SU-DHL-6 (cell line): ENCODE results near the gene NPW.

Experiments
- EZH2phosphoT487 ChIP-seq: fragments of 200-600 bp; sonication (generic), shearing (Covaris generic); conservative IDR thresholded peaks from 2 replicates; pipeline ENCODE4 v1.6.1; 2018; ENCODE audit warnings: mild to moderate bottlenecking, antibody characterized with exemption, low read length, moderate library complexity, mixed read lengths
- TF ChIP-seq, protein P1 (sequence below): fragments of 200-600 bp; sonication (generic); IDR thresholded peaks from one replicate; pipeline ENCODE4 v1.5.1; 2017; ENCODE audit warnings: antibody characterized with exemption, mild to moderate bottlenecking, low read length, moderate library complexity; ENCODE audit not compliant: insufficient read depth, poor library complexity, severe bottlenecking

DNA sequence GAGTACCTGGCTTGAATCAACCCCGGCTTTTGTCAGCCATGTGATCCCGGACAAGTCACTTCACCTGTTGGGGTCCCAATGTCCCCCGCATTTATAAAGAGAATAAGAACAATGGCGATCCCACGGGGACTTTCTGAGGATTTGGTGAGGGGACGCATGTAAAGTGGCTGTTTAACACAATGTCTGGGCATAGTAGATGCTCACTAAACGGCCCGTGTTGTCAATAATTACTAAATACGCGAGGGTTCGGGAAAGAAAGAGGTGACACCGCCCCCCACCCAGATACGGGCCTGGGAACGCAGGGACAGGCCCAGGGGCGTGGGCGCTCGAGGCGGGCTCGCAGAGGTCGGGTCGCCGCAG lies 28.0 kb upstream of the NPW start:
- TF ChIP-seq, protein P1, sequence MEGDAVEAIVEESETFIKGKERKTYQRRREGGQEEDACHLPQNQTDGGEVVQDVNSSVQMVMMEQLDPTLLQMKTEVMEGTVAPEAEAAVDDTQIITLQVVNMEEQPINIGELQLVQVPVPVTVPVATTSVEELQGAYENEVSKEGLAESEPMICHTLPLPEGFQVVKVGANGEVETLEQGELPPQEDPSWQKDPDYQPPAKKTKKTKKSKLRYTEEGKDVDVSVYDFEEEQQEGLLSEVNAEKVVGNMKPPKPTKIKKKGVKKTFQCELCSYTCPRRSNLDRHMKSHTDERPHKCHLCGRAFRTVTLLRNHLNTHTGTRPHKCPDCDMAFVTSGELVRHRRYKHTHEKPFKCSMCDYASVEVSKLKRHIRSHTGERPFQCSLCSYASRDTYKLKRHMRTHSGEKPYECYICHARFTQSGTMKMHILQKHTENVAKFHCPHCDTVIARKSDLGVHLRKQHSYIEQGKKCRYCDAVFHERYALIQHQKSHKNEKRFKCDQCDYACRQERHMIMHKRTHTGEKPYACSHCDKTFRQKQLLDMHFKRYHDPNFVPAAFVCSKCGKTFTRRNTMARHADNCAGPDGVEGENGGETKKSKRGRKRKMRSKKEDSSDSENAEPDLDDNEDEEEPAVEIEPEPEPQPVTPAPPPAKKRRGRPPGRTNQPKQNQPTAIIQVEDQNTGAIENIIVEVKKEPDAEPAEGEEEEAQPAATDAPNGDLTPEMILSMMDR, result no peak
- TF ChIP-seq EZH2phosphoT487, result no peak
